HepG2 (cell line): Measurements from ENCODE around the gene ADAMTS17. TPM values are rescaled to one million over a fixed set of nuclear protein-coding genes. Genes with fewer than 3 reads are reported as not detected.

Source experiments
- ATAC-seq: fragments of 200-7000 bp; cut with Tn5 transposase; 3 replicates; pipeline ENCODE4 v1.9.1; 2020; ENCODE audit warnings: mild to moderate bottlenecking, moderate library complexity
- BruUV-seq: library from RNA; stranded (reverse); fragments of 400-500 nt; replicated peaks from 2 replicates; lab custom pipeline; 2021; lab: Mats Ljungman, UMichigan
- CTCF ChIA-PET: fragments of 300-600 bp; formaldehyde crosslinking; extraction: SDS; loops from one replicate; lab custom pipeline; 2021; ENCODE audit warnings: low total read pairs, inconsistent platforms, low intra/inter-chr PET ratio; lab: Yijun Ruan, JAX
- POLR2A ChIA-PET: fragments of 350-600 bp; sonication (Branson Sonifier 250); formaldehyde crosslinking; loops from one replicate; lab custom pipeline; 2020; ENCODE audit warnings: antibody characterized with exemption, inconsistent platforms; lab: Yijun Ruan, JAX
- DNase-seq: peaks from one replicate; pipeline ENCODE4 v3.0.0-alpha.2; 2015; ENCODE audit warnings: low spot score
- FAIRE-seq: peaks from 3 replicates; lab custom pipeline; 2011; peaks lifted over from hg19 to GRCh38; lab: Jason Lieb, UNC
- H2AFZ ChIP-seq: one replicate; pipeline ENCODE4 v1.6.1; 2011; ENCODE audit warnings: low read length, inconsistent platforms
- H3K27ac ChIP-seq: fragments of 300-600 bp; 3 replicates; pipeline ENCODE4 v1.8.0; 2011; ENCODE audit warnings: mixed run types, mild to moderate bottlenecking, mixed read lengths, low read length, inconsistent platforms; ENCODE audit not compliant: insufficient read depth; ENCODE audit errors: extremely low read length
- H3K27me3 ChIP-seq, 2 experiments: fragments of 200-600 bp in 1 of 2; 2 replicates in 1 of 2; 3 replicates in 1 of 2; pipeline versions ENCODE4 v1.6.0 to v1.8.0; 2011; ENCODE audit warnings: low read length in 2 of 2, mild to moderate bottlenecking in 2 of 2, moderate library complexity in 2 of 2, inconsistent platforms in 1 of 2; ENCODE audit not compliant: insufficient read depth in 2 of 2, control insufficient read depth in 1 of 2
- H3K36me3 ChIP-seq, 2 experiments: fragments of 200-600 bp in 1 of 2; replicated peaks in 1 of 2; 2 replicates in 1 of 2; 3 replicates in 1 of 2; pipeline versions ENCODE4 v1.5.1 to v1.8.0; 2011; ENCODE audit warnings: low read length in 2 of 2, inconsistent platforms in 1 of 2; ENCODE audit not compliant: insufficient read depth in 2 of 2, control insufficient read depth in 1 of 2
- H3K4me1 ChIP-seq: 2 replicates; pipeline ENCODE4 v1.5.1; 2012; ENCODE audit warnings: low read length, inconsistent platforms; ENCODE audit not compliant: insufficient read depth
- H3K4me2 ChIP-seq: 2 replicates; pipeline ENCODE4 v1.6.0; 2011; ENCODE audit warnings: low read depth, low read length, inconsistent platforms
- H3K4me3 ChIP-seq, 3 experiments: fragments of 200-600 bp in 1 of 3; sonication (generic), shearing (Covaris generic) in 1 of 3; replicated peaks in 1 of 3; 2 replicates each; pipeline ENCODE4 v1.5.1; 2011 to 2016; ENCODE audit warnings: low read length in 3 of 3, inconsistent platforms in 2 of 3, low read depth in 2 of 3, mild to moderate bottlenecking in 2 of 3, control low read depth in 1 of 3, mixed read lengths in 1 of 3; ENCODE audit not compliant: insufficient read depth in 1 of 3
- H3K79me2 ChIP-seq: one replicate; pipeline ENCODE4 v1.6.1; 2011; ENCODE audit warnings: low read length, inconsistent platforms; ENCODE audit not compliant: insufficient read depth
- H3K9ac ChIP-seq: 2 replicates; pipeline ENCODE4 v1.6.0; 2011; ENCODE audit warnings: mild to moderate bottlenecking, low read depth, low read length, inconsistent platforms; ENCODE audit not compliant: insufficient read depth
- H3K9me3 ChIP-seq: 2 replicates; pipeline ENCODE4 v1.5.1; 2012; ENCODE audit warnings: mild to moderate bottlenecking, low read length
- H4K20me1 ChIP-seq: 2 replicates; pipeline ENCODE4 v1.6.0; 2011; ENCODE audit warnings: inconsistent platforms, mild to moderate bottlenecking, low read length, moderate library complexity; ENCODE audit not compliant: insufficient read depth
- GPN1 ChIP-seq: sonication (generic); formaldehyde crosslinking; IDR thresholded peaks from 2 replicates; pipeline ENCODE4 v1.5.1; 2020; ENCODE audit warnings: missing genetic modification reagents, borderline replicate concordance
- IRF2 ChIP-seq: IDR thresholded peaks from 2 replicates; pipeline ENCODE4 v1.6.1; 2018; ENCODE audit warnings: missing genetic modification reagents, missing compliant biosample characterization
- KDM4B ChIP-seq: sonication (generic); formaldehyde crosslinking; IDR thresholded peaks from 2 replicates; pipeline ENCODE4 v1.4.0; 2020; ENCODE audit warnings: missing genetic modification reagents
- KLF12 ChIP-seq: sonication (generic); formaldehyde crosslinking; IDR thresholded peaks from 2 replicates; pipeline ENCODE4 v1.4.0; 2020; ENCODE audit warnings: missing genetic modification reagents, borderline replicate concordance
- KMT2B ChIP-seq: IDR thresholded peaks from 2 replicates; pipeline ENCODE4 v1.6.1; 2016; ENCODE audit warnings: missing genetic modification reagents, missing compliant biosample characterization
- TSC22D2 ChIP-seq: sonication (generic); formaldehyde crosslinking; IDR thresholded peaks from 2 replicates; pipeline ENCODE4 v1.5.1; 2020; ENCODE audit warnings: missing genetic modification reagents, mild to moderate bottlenecking, borderline replicate concordance
- U2AF1 ChIP-seq: fragments of 200-400 bp; formaldehyde crosslinking; optimal IDR thresholded peaks from 2 replicates; pipeline ENCODE3; 2017; ENCODE audit warnings: mild to moderate bottlenecking, low read depth, low read length
- ZFP37 ChIP-seq: sonication (generic); formaldehyde crosslinking; IDR thresholded peaks from 2 replicates; pipeline ENCODE4 v1.4.0; 2020; ENCODE audit warnings: missing genetic modification reagents, borderline replicate concordance
- ZNF609 ChIP-seq: sonication (generic); formaldehyde crosslinking; IDR thresholded peaks from 2 replicates; pipeline ENCODE4 v1.4.0; 2020; ENCODE audit warnings: mild to moderate bottlenecking, missing genetic modification reagents, borderline replicate concordance
- WGBS: methylation state at CpG from one replicate; pipeline ENCODE4 v1.1.6; 2017; ENCODE audit warnings: low lambda C conversion rate; 5-methylcytosine and 5-hydroxymethylcytosine counted together
- in situ Hi-C: cut with HindIII; loops from 2 replicates; pipeline ENCODE4 v1.10.0; 2017; ENCODE audit warnings: low pct_unique_long_range_greater_than_20kb; ENCODE audit not compliant: extremely low pct_ligation_motif_present
- intact Hi-C: fragments of 100-400 bp; cut with micrococcal nuclease; formaldehyde crosslinking; loops from one replicate; pipeline ENCODE4 v1.10.0; 2022; ENCODE audit not compliant: unreplicated experiment
- polyA plus RNA-seq, 8 experiments: library from polyadenylated mRNA; depleted of rRNA in 3 of 8; stranded (reverse) in 7 of 8; unstranded in 1 of 8; fragments of >200 nt; fragmentation: Illumina TruSeq in 4 of 8; extraction: Trizol in 4 of 8; gene quantifications; 2 replicates each; pipeline versions ENCODE4 v1.2.1 to v1.2.3, GENCODE V29; 2011 to 2016; ENCODE audit warnings: low read depth in 4 of 8, missing spikeins in 1 of 8, mixed read lengths in 1 of 8; ENCODE audit not compliant: insufficient read depth in 1 of 8
- total RNA-seq, 5 experiments: library from RNA; depleted of rRNA; stranded (reverse); fragments of >200 nt; fragmentation: Illumina TruSeq; extraction: Trizol; gene quantifications; 2 replicates each; pipeline ENCODE4 v1.2.3, GENCODE V29; 2016; ENCODE audit warnings: low read depth in 1 of 5
- TF ChIP-seq, protein P1 (sequence below): sonication (generic); formaldehyde crosslinking; IDR thresholded peaks from 2 replicates; pipeline ENCODE4 v1.4.0; 2020; ENCODE audit warnings: missing genetic modification reagents, low read depth, mild to moderate bottlenecking, borderline replicate concordance
- TF ChIP-seq, protein P2 (sequence below): sonication (generic); formaldehyde crosslinking; IDR thresholded peaks from 2 replicates; pipeline ENCODE4 v1.4.0; 2020; ENCODE audit warnings: missing genetic modification reagents

The ADAMTS17 gene
- total and polyA plus RNA-seq, 2 of the 13 experiments (the other 11 are each of a cell fraction or from before 2014, with no cell fraction given), result 0.02 to 0.04 TPM

- ChIA-PET CTCF (no interaction called here), POLR2A (no interaction called here)
- no peak for TF ChIP-seq TSC22D2 (CRISPR knock-in tag)
- TF ChIP-seq, protein P1, sequence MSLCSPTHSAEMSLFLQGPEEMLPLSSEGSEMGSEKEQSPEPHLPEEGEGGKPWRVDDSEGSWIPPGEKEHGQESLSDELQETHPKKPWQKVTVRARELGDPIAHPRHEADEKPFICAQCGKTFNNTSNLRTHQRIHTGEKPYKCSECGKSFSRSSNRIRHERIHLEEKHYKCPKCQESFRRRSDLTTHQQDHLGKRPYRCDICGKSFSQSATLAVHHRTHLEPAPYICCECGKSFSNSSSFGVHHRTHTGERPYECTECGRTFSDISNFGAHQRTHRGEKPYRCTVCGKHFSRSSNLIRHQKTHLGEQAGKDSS, result no peak
- TF ChIP-seq KMT2B, result no peak
- TF ChIP-seq, protein P2, sequence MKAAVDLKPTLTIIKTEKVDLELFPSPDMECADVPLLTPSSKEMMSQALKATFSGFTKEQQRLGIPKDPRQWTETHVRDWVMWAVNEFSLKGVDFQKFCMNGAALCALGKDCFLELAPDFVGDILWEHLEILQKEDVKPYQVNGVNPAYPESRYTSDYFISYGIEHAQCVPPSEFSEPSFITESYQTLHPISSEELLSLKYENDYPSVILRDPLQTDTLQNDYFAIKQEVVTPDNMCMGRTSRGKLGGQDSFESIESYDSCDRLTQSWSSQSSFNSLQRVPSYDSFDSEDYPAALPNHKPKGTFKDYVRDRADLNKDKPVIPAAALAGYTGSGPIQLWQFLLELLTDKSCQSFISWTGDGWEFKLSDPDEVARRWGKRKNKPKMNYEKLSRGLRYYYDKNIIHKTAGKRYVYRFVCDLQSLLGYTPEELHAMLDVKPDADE (CRISPR knock-in tag), result no peak
- TF ChIP-seq KLF12 (CRISPR knock-in tag), result no peak
- no peak for TF ChIP-seq ZFP37 (CRISPR knock-in tag)
- TF ChIP-seq U2AF1, result no peak
- TF ChIP-seq IRF2 (CRISPR knock-in tag), result no peak
- no peak for TF ChIP-seq ZNF609 (CRISPR knock-in tag)
- no peak for TF ChIP-seq GPN1 (CRISPR knock-in tag)
- no peak for TF ChIP-seq KDM4B
- WGBS, result 73% methylated on average over 5 of the region's 10 CpGs
- DNase-seq (no peak), ATAC-seq (no peak), FAIRE-seq (no peak)
- no peaks in the 10 kb centered on the region for H3K27me3 ChIP-seq
- intact Hi-C loops, result no loop called here
- no peaks in the 10 kb centered on the region for H4K20me1 ChIP-seq
- H2AFZ ChIP-seq, result no peak overlapping the region
- no TSS peak for BruUV-seq
- no peaks in the 10 kb centered on the region for H3K4me1 ChIP-seq
- no peak overlapping the region for H3K4me2 ChIP-seq
- H3K4me3 ChIP-seq, result no peak overlapping the region
- no peak overlapping the region for H3K9ac ChIP-seq
- no peak overlapping the region for H3K27ac ChIP-seq
- H3K36me3 ChIP-seq, result no peaks in the 10 kb centered on the region
- H3K79me2 ChIP-seq, result no peaks in the 10 kb centered on the region
- in situ Hi-C loops, result no loop called here
- H3K9me3 ChIP-seq, result no peaks in the 10 kb centered on the region
Measured at GRCh38 chr15:99993681-99994131, 348.1 kb downstream of the ADAMTS17 start.
